GM21619 (cell line): ENCODE measurements around the gene C19orf33.

Source experiments
- ATAC-seq: cut with Tn5 transposase; IDR thresholded peaks from one replicate; pipeline ENCODE4 v1.9.1; 2021; ENCODE audit not compliant: unreplicated experiment

Gene C19orf33

DNA sequence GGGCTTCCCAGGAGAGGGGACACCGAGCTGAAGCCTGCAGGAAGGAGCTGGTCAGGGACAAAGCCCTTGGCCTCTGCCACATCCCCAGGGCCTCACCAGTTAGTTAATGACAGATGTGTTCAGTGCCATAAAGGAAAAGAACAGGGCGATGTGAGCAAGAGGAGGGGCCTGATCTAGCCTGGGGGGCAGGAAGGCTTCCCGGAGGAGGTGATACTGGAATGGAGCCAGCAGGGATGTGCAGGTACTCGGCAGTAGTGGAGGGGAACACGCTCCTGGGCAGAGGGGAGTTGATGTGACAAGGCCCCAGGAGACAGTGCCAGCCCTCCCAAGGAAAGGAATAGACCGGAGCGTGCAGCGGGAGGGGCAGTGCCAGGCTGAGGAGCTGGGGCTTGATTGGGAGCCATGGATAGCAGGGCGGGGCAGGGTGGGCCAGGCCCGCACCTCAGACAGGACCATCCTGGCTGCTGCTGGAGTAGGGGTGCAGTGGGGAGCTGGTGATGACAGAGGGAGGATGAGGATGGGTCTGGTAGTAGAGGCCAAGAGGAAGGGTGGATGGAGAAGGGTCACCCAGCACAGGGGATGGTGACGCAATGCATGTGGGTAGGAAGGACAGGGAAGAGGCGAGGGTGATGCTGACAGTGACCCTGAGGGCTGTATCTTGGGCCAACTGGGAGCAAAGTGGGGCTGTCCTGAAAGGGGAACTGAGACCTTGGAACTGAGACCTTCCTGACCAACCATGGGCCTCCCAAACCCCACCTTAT, 4.1 kb downstream of the C19orf33 start:
- no peak for ATAC-seq

DNA sequence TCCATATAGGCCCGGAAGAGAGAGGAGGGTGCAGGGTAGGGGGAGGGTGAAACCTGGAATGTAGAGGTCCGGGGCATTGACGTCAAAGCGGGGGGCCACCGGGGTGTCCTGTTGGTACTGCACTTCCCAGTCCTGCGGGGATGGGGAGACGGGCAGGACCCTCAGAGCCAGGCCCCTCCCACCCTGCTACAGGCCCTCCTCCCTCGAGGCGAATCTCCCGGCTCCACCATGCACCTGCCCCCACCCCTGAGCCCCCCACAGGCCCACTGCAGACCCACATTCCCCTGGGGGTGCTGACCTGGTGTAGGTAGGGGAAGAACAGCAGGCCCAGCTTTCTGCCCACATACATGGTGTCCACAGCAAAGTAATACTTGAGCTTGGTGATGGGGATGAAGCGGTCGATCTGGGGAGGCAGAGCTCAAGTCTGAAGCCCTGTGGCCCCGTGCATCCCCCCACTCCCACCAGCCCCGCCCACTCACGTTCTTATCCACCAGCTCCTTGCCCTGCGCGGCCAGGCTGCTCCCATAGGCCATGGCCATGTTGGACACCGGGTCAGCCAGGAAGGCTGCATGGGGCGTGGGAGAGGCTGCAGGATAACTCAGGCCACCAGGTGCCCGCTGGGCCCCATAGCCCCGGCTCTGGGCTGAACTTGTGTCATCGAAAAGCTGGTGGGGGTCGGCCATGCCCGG, 5.0 kb downstream of the C19orf33 start:
- no peak for ATAC-seq

DNA sequence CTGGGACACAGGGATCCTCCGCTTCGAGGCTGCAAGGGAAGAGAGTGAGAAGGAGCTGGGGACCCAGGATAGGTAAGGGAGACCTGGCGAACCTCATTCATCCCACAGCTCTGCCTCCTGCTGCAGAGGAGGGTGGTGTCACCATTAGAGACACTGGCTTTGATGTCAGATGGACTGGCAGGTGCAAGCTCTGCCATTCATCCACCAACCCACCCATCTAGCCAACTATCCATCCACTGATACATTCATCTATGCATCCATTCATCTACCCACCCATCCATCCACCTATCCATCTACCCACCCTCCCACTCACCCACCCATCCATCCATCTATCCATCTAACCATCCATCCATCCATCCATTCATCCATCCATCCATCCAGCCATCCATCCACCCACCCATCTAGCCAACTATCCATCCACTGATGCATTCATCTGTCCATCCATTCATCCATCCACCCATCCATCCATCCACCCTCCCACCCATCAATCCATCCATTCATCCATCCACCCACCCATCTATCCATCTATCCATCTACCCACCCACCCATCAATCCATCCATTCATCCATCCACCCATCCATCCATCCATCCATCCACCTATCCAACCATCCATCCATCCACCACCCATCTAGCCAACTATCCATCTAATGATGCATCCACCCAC, 5.7 kb downstream of the C19orf33 start:
- no peak for ATAC-seq

DNA sequence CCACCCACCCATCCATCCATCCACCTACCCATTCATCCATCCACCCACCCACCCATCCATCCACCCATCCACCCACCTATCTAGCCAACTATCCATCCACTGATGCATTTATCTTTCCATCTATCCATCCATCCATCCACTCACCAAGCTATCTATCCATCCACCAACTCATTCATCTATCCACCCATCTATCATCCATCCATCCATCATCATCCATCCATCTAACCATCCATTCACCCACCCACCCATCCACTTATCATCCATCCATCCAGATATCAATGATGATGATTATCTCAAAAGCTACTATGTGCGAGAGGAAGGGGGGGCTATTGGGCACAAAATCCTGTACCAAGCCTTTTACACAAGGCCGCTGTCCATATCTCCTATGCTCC, 6.2 kb downstream of the C19orf33 start:
- no peak for ATAC-seq

DNA sequence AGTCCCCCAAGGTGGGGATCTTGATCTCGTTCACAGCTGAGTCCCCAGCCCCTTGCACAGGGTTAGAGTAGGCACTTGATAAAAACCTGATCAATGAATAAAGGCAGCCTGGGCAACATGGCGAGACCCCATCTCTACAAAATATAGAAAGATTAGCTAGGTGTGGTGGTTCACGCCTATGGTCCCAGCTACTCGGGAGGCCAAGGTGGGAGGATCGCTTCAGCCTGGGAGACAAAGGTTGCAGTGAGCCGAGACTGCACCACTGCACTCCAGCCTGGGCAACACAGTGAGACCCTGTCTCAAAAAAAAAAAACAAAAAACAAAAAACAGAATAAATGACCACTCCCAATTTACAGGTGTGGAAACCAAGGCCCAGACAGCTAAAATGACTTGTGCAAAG, 6.9 kb downstream of the C19orf33 start:
- ATAC-seq: no peak

DNA sequence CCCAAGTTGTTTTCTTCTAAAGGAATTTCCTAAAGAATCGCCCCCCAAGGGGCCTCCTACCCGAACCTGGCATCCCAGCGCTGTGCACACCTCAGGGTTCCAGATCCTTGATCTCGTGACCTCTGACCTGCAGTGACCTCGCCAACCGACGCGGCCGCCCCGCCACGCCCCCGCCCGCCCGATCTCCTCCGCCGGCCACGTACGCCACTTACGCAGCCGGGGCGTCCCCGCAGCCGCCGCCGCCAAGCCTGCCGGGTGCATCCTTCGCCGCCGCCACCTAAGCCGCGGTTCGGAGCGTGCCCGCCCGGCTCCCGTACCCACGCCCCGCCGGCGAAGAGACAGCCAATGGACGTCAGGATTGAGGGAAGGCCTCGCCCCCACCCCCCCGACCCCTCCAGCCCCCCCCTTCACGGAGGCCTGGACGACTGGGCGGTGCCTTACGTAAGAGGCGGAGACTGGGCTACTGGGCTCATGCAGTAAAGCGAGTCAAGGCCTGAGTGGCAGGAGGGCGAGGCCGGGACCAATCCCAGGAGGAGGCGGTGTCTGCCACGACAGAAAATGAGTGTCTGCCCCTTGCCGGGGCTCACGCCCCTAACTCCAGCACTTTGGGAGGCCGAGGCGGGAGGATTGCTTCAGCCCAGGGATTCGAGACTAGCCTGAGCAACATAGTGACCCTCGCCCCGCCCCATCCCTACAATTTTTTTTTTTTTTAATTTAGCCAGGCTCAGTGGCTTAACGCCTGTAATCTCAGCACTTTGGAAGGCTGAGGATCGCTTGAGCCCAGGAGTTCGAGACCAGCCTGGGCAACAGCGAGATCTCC, 11.8 kb downstream of the C19orf33 start, which contains the start of gene YIF1B:
Gene YIF1B, minus strand, starts transcription at position 291 of the 820 bp plus-strand sequence. Its CDS starts 30 bp downstream, at position 261.
- peak; percentile 81 for ATAC-seq

DNA sequence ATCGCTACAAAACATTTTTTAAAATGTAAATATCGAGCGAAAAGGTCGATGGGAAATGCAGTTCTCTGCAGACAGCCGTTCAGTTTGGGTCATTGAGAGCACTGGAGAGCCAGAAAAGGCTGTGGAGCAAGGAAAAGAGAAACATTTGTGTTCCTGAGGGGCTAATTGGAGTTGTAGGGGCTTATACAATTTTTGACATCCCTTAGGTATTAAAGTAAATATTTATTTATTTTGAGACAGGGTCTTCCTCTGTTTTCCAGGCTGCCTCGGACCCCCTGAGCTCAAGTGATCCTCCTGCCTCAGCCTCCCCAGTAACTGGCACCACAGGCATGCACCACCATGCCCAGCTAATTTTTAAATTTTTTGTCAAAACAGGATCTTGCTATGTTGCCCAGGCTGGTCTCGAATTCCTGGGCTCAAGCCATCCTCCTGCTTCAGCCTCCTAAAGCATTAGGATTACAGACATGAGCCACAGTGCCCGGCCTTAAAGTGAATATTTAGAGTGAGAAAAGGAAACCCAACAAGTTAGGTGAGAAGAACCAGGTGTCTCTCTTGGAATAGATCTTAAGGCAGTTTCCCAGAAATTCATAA, 12.5 kb downstream of the C19orf33 start:
- ATAC-seq: no peak

DNA sequence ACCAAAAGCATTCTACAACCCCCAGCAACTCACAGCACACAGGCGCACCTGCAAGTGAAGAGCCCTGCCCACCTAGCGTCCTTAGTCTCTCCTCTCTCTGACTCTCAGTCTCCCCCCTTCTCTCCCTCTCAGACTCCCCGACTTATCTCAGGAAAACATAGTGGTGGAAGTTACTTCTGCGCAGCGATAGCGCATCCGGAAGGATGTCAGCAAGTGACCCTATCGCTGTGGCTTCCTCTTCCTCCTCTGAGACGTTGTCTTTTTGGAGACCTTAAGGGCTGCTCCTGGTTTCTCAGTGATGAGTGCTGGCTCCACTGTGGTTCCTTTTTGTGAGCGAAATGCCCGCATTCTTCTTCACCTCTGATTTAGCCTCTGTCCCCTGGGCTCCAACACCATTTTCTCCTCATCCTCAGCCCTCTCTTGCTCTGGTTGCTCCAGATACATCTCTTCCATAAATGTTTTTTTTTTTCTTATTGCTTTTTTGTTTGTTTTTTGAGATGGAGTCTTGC, 13.1 kb downstream of the C19orf33 start:
- no peak for ATAC-seq

DNA sequence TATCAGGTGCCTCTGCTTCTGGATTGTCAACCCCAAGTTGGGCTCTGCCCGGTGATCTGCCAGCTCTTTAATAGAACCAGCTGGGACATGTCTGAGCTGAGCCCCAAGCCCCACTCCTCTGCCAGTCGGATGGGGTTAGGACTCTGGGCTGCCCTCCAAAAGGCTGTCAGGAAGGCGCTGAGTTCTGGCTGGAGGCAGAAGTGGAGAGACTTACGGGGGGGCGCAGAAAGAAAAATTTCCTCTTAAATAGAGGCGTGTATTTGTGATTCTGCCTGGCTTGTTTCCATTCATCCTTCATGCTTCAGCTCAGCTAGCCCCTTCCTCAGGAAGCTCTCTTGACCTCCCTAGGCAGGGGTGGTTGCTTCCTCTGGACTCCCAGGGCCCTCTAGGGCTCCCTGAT, 14.6 kb downstream of the C19orf33 start:
- ATAC-seq: no peak

DNA sequence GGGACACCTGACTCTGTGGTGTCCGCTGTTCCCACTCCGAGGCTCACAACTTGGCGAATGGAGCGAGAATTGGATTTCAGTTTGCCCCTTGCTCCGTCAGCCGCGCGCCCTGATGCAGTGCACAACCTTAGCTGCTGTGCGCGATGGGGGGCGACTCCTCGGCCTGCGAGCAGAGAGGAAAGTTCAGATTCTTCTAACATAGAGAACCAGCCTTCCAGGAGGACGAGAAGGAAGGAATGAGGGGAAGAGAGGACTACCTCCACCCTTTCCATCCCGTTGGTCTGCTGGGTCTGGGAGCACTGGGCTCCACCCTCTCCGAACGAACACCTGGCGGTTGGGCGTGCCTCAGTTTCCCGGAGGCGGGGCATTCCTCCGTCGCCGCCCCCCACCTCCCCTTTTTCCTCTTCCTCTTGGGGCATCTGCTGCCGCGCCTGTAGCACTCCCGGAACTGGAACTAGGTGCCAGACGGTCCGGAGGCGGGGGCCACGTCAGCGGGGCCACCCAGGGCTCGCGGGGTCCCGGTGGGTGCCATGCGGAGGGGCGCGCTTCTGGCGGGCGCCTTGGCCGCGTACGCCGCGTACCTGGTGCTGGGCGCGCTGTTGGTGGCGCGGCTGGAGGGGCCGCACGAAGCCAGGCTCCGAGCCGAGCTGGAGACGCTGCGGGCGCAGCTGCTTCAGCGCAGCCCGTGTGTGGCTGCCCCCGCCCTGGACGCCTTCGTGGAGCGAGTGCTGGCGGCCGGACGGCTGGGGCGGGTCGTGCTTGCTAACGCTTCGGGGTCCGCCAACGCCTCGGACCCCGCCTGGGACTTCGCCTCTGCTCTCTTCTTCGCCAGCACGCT, 15.6 kb downstream of the C19orf33 start, which contains the start of gene KCNK6:
Gene KCNK6, plus strand, starts transcription at position 425 of the 838 bp plus-strand sequence. Its CDS starts 106 bp downstream, at position 531.
- no peak for ATAC-seq

DNA sequence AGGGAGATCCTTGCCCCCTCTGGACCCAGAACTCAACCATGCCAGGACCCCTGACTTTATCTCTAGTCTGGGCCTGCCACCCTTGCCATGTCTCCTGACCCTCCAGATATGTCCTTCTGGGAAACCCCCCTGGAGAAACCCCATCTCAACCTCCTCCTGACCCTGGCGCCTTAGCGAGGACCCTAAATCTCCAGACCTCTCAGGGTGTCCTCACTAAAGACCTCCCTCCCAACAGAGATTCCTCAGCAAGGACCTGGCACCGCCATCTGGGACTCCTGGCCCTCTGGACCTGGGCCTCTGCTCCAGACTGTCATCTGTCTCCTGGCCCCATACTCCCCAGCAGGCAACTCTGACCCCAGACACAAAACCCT, 16.9 kb downstream of the C19orf33 start:
- ATAC-seq: no peak

DNA sequence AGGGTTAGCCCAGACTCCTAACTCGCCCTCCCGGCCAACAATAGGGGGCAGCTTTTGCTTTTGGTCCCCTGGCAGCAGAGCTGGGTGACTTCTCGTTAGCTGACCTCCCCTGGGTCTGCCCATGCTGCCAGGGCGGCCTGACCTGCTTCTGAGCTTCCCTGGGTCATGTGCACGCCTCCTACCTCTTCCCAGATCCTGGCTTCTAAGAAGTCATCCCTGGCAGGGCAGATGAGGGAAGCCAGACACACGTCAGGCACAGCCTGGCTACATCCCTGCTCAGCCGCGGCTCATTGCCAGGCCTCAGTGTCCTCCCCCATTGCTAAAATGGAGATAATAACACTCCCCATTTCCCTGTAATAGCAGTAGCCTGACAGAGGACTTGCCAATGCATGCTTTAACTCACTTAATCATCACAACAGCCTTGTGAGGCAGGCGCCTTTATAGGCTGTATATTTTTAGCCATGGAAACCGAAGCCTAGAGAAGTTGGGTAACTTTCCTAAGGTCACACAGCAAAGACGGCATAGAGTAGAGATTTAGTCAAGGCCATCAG, 17.7 kb downstream of the C19orf33 start:
- no peak for ATAC-seq

DNA sequence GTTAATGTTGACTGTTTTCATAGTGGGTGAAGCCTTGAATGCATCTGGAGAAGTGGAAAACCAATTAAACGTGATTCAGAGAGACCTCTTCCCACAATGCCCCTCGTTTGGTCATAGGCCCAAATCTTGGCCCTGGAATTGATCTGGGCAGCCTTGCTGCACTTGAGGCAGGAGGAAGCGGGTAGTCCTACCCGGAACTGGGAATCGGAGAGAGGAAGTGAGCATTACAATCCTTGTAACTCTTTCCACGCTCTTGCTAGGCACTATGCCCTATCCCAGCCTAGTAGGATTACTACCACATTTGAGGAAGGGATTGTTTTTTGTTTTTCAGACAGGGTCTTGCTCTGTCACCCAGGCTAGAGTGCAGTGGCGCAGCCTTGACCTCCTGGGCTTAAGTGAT, 19.2 kb downstream of the C19orf33 start:
- ATAC-seq: no peak

DNA sequence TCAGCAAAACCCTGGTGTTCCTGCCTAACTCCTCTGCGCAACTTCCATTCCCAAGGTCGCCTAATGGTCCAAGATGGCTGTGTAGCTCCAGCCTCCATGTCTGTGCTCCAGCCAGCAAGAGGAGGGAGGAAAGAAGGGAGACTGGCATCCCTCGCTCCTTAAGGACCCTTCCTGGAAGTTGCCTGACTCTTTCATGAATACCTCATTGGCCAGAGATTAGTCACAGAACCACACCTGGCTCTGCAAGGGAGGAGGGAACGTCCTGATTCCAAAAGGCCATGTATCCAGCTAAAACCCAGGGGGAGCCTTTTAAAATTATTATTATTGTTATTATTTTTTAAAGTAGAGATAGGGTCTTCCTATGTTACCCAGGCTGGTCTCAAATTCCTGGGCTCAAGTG, 20.4 kb downstream of the C19orf33 start:
- ATAC-seq: no peak

DNA sequence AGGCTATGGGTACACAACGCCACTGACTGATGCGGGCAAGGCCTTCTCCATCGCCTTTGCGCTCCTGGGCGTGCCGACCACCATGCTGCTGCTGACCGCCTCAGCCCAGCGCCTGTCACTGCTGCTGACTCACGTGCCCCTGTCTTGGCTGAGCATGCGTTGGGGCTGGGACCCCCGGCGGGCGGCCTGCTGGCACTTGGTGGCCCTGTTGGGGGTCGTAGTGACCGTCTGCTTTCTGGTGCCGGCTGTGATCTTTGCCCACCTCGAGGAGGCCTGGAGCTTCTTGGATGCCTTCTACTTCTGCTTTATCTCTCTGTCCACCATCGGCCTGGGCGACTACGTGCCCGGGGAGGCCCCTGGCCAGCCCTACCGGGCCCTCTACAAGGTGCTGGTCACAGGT, 22.5 kb downstream of the C19orf33 start:
- ATAC-seq: no peak

DNA sequence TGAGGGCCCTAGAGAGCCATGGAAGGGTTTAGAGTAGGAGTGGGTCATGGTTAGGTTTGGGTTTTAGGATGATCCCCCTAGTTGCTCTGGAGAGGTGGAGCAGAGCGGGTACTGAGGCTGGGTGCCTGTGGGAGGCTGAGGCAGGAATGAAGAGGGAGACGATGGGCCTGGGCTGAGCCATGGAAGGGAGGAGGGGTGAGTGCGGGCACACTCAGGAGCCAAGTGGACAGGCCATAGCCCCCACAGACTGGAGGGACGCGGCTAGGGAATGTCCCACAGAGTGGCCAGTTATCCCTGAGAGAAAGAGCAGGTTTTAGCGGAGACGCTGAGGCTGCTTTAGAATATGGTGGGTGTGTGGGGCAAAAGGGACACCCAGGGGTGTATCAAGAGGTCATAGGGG, 25.6 kb downstream of the C19orf33 start:
- ATAC-seq: no peak

DNA sequence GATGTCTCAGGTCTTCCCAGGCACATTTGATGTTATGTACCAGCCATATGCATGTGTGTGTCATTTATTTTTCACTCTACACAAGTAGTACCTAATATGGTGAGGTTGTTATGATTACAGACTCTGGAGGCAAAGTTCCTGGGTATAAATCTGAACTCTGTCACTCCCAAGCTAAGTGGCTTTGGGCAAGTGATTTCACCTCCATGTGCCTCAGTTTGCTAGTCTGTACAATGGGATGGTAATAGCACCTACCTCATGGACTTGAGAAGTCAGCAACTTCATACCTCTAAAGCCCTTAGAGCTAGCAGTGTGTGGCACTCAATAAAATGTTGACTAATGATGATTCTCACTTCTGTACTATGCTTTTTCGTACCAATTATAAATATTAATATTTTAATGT, 27.7 kb downstream of the C19orf33 start:
- no peak for ATAC-seq

DNA sequence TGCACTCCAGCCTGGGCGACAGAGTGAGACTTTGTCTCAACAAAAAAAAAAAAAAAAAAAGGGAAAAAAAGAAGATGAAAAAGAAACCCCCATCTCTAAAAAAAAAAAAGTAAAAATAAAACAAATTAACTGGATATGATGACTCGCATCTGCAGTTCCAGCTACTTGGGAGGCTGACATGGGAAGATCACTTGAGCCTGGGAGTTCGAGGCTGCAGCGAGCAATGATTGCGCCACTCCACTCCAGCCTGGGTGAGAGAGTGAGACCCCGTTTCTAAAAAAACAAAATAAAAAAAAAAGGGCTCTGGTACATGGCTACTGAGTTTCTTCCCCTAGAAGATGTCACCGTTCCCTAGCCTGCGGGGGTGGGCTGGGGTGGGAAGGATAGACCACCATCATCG, 29.2 kb downstream of the C19orf33 start:
- no peak for ATAC-seq

DNA sequence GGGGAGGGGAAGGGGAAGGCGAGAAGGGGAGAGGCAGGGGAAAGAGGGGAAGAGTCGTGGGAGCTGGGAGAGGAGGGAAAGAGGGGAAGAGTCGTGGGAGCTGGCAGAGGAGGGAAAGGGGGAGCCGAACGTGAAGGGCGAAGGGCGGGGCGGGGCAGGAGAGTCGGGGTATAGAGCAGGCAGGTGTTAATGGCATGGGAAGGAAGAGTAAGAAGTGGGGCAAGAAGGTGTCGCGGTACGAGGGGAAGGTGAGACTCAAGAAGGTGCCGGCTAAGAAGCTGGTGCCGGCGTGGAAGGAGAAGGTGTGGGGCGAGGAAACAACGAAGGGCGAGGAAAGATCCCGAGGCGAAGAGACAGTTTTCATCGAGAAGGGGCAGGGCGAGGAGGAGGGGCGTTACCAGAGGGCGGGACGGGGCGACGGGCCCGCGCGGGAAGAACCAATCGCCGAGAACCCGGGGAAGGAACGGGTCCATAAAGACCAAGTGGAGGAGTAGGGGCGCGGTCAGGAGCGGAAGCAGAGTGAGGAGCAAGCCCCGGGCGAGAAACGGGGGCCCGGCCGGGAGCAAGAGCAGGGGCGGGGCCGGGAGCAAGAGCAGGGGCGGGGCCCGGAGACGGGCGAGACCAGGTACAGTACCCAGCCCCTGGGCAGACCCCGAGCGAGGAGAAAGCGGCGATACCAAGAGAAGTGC, 32.0 kb downstream of the C19orf33 start:
- ATAC-seq: peak; percentile 63
